MM.1S (cell line): ENCODE measurements around the gene COX15.

Experiments used
- DNase-seq: peaks from one replicate; pipeline ENCODE4 v3.0.0-alpha.2; 2015
- H2AFZ ChIP-seq: fragments of 300-600 bp; sonication (generic); 2 replicates; pipeline ENCODE4 v1.6.0; 2016; ENCODE audit warnings: antibody characterized with exemption, low read length
- H3F3A ChIP-seq: fragments of 300-600 bp; sonication (generic); 2 replicates; pipeline ENCODE4 v1.6.1; 2016; ENCODE audit warnings: mild to moderate bottlenecking, antibody characterized with exemption, low read length, moderate library complexity, mixed read lengths; ENCODE audit not compliant: insufficient read depth
- H3K27ac ChIP-seq: fragments of 300-600 bp; sonication (generic); 2 replicates; pipeline ENCODE4 v1.5.1; 2016; ENCODE audit warnings: mild to moderate bottlenecking, low read length
- H3K27me3 ChIP-seq: fragments of 300-600 bp; sonication (generic); replicated peaks from 2 replicates; pipeline ENCODE4 v1.6.0; 2016; ENCODE audit warnings: low read length; ENCODE audit not compliant: insufficient read depth
- H3K36me3 ChIP-seq: fragments of 300-600 bp; sonication (generic); replicated peaks from 2 replicates; pipeline ENCODE4 v1.6.1; 2016; ENCODE audit warnings: mild to moderate bottlenecking, low read length, mixed read lengths; ENCODE audit not compliant: insufficient read depth
- H3K4me1 ChIP-seq: fragments of 300-600 bp; sonication (generic); 2 replicates; pipeline ENCODE4 v1.6.1; 2016; ENCODE audit warnings: low read length, mixed read lengths
- H3K4me2 ChIP-seq: fragments of 300-600 bp; sonication (generic); 2 replicates; pipeline ENCODE4 v1.6.0; 2016; ENCODE audit warnings: low read depth, low read length
- H3K4me3 ChIP-seq: fragments of 300-600 bp; sonication (generic); 2 replicates; pipeline ENCODE4 v1.5.1; 2016; ENCODE audit warnings: low read length, mixed read lengths
- H3K79me2 ChIP-seq: fragments of 300-600 bp; sonication (generic); 2 replicates; pipeline ENCODE4 v1.6.1; 2016; ENCODE audit warnings: mixed run types, low read length, mixed read lengths
- H3K9ac ChIP-seq: fragments of 300-600 bp; sonication (generic); 2 replicates; pipeline ENCODE4 v1.6.1; 2016; ENCODE audit warnings: low read length, mixed read lengths
- H3K9me2 ChIP-seq: fragments of 300-600 bp; sonication (generic); replicated peaks from 2 replicates; pipeline ENCODE4 v1.6.1; 2016; ENCODE audit warnings: mild to moderate bottlenecking, low read length, mixed read lengths; ENCODE audit not compliant: insufficient read depth
- H3K9me3 ChIP-seq: fragments of 300-600 bp; sonication (generic); replicated peaks from 2 replicates; pipeline ENCODE4 v1.6.1; 2016; ENCODE audit warnings: mild to moderate bottlenecking, low read length, mixed read lengths; ENCODE audit not compliant: insufficient read depth
- H4K20me1 ChIP-seq: fragments of 300-600 bp; sonication (generic); 2 replicates; pipeline ENCODE4 v1.6.1; 2016; ENCODE audit warnings: mild to moderate bottlenecking, low read length, moderate library complexity, mixed read lengths; ENCODE audit not compliant: insufficient read depth
- EZH2 ChIP-seq: fragments of 300-600 bp; sonication (generic); optimal IDR thresholded peaks from 2 replicates; pipeline ENCODE3; 2017; ENCODE audit warnings: low read depth, mild to moderate bottlenecking, antibody characterized with exemption, low read length, mixed read lengths
- EZH2phosphoT487 ChIP-seq: fragments of 300-600 bp; sonication (generic); IDR thresholded peaks from 2 replicates; pipeline ENCODE4 v1.6.1; 2018; ENCODE audit warnings: antibody characterized with exemption, low read length
- TF ChIP-seq, protein P1 (sequence below): fragments of 300-600 bp; sonication (generic); IDR thresholded peaks from 2 replicates; pipeline ENCODE4 v1.5.1; 2016; ENCODE audit warnings: antibody characterized with exemption, low read length, mixed read lengths

The COX15 gene

DNA sequence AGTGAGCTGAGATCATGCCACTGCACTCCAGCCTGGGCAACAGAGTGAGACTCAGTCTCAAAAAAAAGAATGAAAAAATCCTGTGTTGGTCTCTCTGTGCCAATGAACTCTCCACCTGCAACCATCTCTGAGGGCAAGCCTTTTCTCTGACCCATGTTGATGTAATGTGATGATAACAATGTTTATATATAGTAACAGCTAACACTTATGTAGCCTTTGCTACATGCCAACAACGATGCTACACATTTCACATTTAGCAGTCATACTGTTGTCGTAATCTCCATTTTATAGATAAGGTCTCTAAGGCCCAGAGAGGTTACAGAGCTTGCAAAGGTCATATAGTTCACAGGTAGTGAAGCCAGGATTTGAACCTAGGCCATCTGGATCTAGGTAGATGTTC lies 11.5 kb downstream of the COX15 start:
- H3K4me1 ChIP-seq: no peaks in the 10 kb centered on the region
- H3K36me3 ChIP-seq: 0 out of 2 replicates have a peak, but pooled peaks cover 6% of the 10 kb centered on the region
- H3F3A ChIP-seq: no peaks in the 10 kb centered on the region
- H3K27me3 ChIP-seq: no peaks in the 10 kb centered on the region
- no peaks in the 10 kb centered on the region for H3K9me2 ChIP-seq
- no peak overlapping the region for H3K4me2 ChIP-seq
- H3K4me3 ChIP-seq: no peak overlapping the region
- H2AFZ ChIP-seq: no peak overlapping the region
- no peaks in the 10 kb centered on the region for H3K9me3 ChIP-seq
- DNase-seq: no peak
- TF ChIP-seq, protein P1, sequence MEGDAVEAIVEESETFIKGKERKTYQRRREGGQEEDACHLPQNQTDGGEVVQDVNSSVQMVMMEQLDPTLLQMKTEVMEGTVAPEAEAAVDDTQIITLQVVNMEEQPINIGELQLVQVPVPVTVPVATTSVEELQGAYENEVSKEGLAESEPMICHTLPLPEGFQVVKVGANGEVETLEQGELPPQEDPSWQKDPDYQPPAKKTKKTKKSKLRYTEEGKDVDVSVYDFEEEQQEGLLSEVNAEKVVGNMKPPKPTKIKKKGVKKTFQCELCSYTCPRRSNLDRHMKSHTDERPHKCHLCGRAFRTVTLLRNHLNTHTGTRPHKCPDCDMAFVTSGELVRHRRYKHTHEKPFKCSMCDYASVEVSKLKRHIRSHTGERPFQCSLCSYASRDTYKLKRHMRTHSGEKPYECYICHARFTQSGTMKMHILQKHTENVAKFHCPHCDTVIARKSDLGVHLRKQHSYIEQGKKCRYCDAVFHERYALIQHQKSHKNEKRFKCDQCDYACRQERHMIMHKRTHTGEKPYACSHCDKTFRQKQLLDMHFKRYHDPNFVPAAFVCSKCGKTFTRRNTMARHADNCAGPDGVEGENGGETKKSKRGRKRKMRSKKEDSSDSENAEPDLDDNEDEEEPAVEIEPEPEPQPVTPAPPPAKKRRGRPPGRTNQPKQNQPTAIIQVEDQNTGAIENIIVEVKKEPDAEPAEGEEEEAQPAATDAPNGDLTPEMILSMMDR: no peak
- TF ChIP-seq EZH2phosphoT487 (no peak), EZH2 (no peak)
- no peak overlapping the region for H3K9ac ChIP-seq
- H4K20me1 ChIP-seq: no peaks in the 10 kb centered on the region
- H3K27ac ChIP-seq: no peak overlapping the region
- H3K79me2 ChIP-seq: no peaks in the 10 kb centered on the region

GRCh38 chr10:99714446-99714845 lies 17.5 kb downstream of the COX15 start:
- Histone ChIP-seq H3K4me3 (no peak overlapping the region), H3K4me1 (no peaks in the 10 kb centered on the region), H3K9me2 (no peaks in the 10 kb centered on the region), H3K4me2 (no peak overlapping the region), H4K20me1 (no peaks in the 10 kb centered on the region), H3K9ac (no peak overlapping the region), H2AFZ (no peak overlapping the region), H3K27me3 (no peaks in the 10 kb centered on the region), H3F3A (no peaks in the 10 kb centered on the region), H3K79me2 (no peaks in the 10 kb centered on the region), H3K27ac (no peak overlapping the region), H3K36me3 (no peaks in the 10 kb centered on the region; the same call in 1 of the 2 replicates), H3K9me3 (no peaks in the 10 kb centered on the region)
- DNase-seq: no peak
- TF ChIP-seq, protein P1: no peak
- no peak for TF ChIP-seq EZH2
- no peak for TF ChIP-seq EZH2phosphoT487

DNA sequence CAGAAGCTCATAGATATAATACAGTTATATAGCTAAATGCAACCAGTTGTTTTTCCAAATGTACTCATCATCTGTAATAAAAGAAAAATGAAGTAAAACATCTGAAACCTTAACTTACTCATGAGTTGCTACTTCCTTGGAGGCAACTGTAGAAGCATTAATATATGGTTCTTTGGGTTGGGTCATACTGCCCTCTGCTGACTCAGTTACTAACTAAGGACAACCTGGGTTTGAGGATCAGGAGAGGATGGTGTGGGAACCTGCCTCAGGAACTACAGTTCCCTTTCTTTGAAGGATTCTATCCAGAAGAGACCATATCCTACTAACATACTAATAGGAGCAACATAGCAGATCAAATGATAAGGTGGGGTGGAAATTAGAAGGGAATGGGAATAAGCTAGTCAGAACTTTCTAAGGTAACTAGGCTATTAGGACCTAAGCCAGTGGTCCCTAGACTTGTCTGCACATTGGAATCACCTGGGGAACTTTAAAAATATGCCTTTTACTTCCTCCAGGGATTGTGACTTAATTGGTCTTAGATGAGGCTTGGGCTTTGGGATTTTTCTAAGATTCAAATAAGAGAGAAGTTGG lies 20.7 kb downstream of the COX15 start:
- no peak overlapping the region for H3K27ac ChIP-seq
- no peaks in the 10 kb centered on the region for H4K20me1 ChIP-seq
- no peaks in the 10 kb centered on the region; the same call in 1 of the 2 replicates for H3K36me3 ChIP-seq
- TF ChIP-seq EZH2phosphoT487 (no peak), EZH2 (no peak)
- TF ChIP-seq, protein P1: peak; percentile 49
- no peaks in the 10 kb centered on the region for H3K79me2 ChIP-seq
- DNase-seq: peak; percentile 37
- H3K27me3 ChIP-seq: no peaks in the 10 kb centered on the region
- H3K4me2 ChIP-seq: no peak overlapping the region
- no peaks in the 10 kb centered on the region for H3K9me3 ChIP-seq
- H3K4me3 ChIP-seq: no peak overlapping the region
- H3K9ac ChIP-seq: no peak overlapping the region
- no peaks in the 10 kb centered on the region for H3K9me2 ChIP-seq
- H2AFZ ChIP-seq: no peak overlapping the region
- no peaks in the 10 kb centered on the region for H3K4me1 ChIP-seq
- no peaks in the 10 kb centered on the region for H3F3A ChIP-seq
